Measurements from ENCODE around the gene PIAS2.
"Not testable (repeated sequence)": the region's sequence is repeated elsewhere in the genome, so short reads cannot be mapped to it uniquely, and the experiment has no call there.

Gene PIAS2

DNA sequence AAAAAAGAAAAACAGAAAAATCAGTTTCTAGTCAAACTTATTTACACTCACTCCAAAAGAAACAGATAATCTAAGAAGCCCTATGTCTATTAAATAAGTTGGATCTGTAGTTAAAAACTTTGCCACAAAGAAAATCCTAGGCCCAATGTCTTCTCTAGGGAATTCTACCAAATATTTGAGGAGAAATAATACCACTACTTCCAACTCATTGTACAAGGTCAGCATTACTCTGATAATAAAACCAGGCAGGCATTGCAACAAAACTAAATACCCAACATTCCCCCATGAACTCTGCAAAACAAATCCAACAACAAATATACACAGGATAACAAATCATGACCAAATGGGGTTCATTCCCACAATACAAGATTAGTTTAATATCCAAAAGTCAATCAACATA, 86.7 kb downstream of the PIAS2 start:
- no peak for DNase-seq

DNA sequence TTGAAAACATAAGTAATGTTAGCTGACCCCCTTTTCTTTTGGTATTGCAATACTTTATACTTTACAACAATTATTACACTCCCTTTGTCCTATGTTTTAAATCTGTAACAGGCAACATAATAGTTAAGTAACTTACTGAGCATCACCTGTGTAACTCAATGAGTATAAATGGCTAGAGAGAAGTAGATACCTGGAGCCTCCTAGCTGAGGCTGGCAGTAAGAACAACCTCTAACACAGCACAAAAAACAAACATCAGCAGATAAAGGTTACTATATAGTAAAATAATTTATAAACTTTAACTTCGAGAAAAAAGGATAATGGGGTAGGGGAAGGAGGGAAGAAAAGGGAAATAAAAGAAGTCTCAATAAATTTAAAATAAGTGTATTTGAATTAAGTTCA, 87.4 kb downstream of the PIAS2 start:
- no peak for DNase-seq

DNA sequence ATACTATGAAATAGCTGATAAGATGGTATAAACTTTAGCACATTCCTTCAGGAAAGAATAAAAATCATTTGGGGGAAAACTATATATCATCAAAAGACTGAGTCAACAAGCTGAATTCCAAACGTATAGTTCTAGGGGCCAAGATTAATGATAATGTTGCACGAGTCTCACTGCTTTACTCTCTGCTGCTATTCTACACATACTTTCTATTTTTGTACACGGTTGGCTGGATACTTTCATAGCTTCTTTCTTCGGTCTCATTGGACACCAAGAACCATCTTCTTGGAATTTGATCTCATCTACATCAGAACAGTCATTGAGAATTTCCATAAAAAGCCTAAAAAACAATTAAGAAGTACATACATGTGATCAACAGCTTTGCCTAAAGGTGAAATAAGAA, 87.8 kb downstream of the PIAS2 start:
- DNase-seq, result no peak

GRCh38 chr18:46821856-46822711, 95.2 kb downstream of the PIAS2 start:
- DNase-seq, result no peak

GRCh38 chr18:46820863-46821262, 96.4 kb downstream of the PIAS2 start:
- no peak for DNase-seq

- DNase-seq, result no peak
These were observed 101.6 kb downstream of the PIAS2 start for GRCh38 chr18:46815661-46816060.

- DNase-seq, result no peak
These were observed 102.9 kb downstream of the PIAS2 start for GRCh38 chr18:46814399-46814798.

DNA sequence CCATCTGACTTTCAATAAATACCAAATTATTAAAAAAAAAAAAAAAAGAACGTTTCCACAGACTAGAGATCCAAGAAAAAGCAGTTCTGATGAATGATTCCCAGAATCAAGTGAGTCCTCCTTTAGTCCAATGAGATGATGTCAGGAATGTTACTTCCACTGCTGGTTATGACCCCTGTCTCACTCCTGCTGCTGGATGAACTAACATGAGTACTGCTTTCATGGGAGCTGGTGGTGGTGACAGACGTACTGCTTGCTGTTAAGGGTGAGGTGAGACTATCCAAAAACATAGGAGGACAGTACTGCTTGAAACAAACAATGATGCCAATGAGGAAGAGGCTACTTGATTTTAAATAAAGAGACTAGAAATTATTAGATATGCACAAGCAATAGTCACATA, 105.0 kb downstream of the PIAS2 start:
- DNase-seq, result no peak

DNA sequence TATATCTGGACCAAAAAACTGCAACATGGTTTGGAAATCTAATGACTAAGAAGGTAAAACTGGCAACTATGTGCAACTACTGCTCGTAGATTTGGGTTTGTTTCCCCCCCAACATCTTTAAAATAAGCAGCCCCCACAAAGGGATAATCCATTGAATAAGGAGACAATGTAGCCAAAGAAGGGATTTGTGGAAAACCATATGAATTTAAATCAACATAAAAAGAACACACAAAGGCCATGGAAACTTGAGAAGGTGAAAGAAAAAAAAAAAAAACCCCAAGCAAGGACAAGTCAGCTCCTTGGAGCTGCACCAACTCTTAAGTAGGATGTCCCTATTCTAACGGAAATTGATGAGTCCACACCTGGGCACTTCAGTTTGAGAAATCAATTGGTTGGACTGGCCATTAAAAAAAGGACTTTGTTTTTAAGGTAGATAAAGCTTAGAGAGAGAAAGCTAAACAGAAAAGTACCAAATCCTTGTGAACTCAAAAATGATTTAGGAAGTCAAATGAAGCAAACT, 106.8 kb downstream of the PIAS2 start:
- DNase-seq, result no peak

DNA sequence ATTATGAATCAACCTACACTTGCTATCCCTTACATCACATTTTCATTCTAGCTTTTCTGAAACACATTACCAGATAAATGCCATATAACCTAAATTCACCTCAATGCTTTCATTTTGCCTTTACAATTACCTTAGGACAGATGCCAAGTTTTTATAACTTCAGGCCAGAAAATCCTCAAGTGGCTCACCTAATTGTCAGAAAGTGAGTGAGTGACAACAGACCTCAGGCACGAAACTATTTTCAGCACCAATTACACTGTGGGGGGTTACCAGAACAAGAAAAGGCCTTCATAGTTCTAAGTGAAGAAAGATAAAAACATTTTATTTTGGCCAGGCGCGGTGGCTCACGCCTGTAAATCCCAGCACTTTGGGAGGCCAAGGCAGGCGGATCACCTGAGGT, 108.2 kb downstream of the PIAS2 start:
- DNase-seq, result no peak

DNA sequence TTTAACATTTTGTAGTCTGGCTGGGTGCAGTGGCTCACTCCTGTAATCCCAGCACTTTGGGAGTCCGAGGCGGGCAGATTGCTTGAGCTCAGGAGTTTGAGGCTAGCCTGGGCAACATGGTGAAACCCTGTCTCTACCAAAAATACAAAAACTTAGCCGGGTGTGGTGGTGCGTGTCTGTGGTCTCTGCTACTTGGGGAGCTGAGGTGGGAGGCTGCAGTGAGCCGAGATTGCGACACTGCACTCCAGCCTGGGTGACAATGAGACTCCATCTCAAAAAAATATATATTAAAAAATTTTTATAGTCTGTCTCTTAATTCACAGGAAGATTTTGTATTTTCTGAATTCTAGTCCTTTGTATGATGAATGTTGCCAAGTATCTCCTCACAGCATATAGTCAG, 121.4 kb downstream of the PIAS2 start:
- not testable (repeated sequence) for DNase-seq

DNA sequence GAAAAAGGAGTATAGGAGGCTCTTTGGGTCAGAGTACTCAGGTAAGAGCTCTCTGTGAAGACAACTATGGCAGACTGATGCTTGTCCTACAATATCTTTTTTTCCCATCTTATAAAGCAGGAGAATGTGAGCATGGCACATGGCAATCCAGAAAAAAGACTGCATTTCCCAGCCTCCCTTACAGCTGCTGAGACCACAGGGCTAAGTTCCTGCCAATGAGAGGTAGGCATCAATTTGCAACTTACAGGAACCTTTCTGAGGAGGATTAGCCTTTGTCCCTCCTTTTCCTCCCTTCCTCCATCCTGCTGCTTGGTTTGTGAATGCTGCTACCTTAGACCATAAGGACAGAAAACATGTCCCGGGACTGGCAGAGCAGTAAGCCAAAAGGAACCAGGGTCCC, 122.7 kb downstream of the PIAS2 start:
- no peak for DNase-seq

DNA sequence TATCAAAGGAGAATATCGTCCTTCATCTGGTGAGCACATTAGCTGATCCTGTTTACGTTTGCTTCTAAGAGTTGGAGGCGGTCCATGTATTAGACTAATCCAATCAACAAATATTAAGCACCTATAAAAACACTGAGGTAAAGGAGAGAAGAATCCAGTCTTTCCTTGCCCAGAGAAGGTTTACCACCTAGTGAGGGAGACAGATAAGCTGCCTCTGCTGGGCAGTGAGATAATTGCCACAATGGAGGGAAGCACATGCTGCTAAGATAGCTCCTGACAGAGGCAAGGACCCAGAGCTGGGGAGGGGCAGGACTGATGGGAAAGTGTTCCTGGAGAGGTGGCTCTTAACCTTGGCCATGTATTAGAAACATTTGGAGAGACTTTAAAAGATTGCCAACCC, 123.7 kb downstream of the PIAS2 start:
- no peak for DNase-seq

GRCh38 chr18:46789088-46789487, 128.2 kb downstream of the PIAS2 start:
- DNase-seq, result no peak

DNA sequence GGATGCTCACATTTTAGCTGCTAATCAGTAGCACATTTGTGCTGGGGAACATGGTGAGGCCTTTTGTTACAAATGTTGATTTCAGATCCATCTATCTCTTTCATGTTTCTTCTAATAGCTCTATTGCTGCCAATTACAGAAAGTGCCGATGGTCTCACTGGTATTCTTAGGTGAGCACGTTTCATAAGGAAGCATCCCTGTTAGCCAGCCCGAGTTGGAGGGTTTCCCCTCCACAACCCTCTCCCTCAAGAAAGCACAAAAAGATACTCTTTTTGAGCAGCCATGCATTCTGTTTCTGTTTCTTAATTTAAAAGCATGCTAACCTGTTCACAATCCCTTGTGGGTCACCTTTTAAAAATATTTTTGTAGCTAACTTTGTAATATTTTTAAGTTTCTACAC, 129.6 kb downstream of the PIAS2 start:
- DNase-seq, result no peak

GRCh38 chr18:46772357-46772756, 144.9 kb downstream of the PIAS2 start:
- DNase-seq, result no peak

GRCh38 chr18:46771141-46771540, 146.2 kb downstream of the PIAS2 start:
- no peak for DNase-seq

DNA sequence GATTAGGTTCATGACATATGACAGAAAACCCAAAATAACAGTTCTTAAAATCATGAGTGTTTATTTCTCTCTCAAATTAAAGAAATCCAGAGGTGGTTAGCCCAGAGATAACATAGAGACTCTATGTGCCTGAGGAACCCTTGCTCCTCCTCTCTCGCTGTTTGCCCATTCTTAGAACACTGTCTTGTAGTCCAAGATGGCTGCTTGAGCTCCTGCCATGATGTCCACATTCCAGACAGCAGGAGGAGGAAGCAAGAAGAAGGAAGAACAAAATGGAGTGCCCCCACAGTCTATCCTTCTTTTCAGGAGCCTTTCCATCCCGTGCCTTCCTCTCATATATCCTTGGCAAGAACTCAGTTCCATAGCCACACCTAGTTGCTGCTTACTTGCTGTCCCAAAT, 146.6 kb downstream of the PIAS2 start:
- no peak for DNase-seq

DNA sequence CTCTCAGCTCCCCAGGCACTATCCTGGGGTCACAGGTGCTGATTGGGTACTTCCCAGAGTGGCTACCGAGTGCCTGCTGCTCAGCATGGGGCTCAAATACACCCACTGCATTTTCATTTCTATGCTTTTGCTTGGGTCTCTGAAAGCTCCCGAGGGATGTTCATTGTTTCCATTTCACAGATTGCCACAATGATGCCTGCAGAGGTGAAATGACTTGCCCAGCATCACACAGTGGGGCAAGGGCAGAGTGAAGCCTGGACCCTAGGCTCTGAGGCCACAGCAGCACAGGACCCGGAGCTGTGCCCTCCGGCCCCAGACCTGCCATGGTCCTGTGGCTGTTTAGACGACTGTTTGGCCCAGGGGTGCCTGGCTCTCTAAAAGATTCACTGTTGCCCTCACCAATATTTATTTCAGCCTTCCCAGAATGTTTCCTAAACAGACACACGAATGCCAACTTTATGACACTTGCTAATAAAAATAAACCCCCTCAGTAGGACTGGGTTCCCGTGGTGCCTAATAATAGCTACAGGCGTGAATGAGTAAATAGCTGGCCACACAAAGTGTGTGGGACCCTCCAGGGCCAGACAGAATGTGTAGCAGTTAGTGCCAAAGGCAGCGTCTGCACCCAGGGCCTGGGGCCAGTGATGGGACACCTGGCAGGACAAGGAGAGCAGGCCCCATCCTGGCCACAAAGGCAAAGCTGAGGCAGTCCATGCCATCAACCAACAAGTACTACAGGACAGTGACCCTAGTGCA, 149.0 kb downstream of the PIAS2 start:
- no peak for DNase-seq

GRCh38 chr18:46767217-46767616, 150.1 kb downstream of the PIAS2 start:
- DNase-seq, result no peak

DNA sequence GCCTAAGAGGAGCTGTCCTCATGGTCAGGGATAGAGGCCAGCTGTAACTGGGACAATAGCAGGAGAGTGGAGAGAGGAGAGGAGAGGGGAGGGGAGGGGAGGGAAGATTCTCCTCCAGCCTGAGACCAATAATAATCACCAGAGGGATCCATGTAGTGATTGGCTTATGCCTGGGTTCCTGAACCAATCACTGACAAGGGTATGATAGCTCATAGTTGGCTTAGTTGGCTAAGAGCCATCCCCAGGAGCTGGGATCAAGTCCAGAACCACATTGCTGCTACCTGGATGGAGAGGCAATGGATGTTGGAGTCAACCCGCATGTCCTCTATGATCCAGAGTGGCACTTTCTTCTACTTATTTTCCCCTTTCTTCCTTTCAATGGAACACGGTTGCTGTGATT, 152.7 kb downstream of the PIAS2 start:
- DNase-seq, result no peak

DNA sequence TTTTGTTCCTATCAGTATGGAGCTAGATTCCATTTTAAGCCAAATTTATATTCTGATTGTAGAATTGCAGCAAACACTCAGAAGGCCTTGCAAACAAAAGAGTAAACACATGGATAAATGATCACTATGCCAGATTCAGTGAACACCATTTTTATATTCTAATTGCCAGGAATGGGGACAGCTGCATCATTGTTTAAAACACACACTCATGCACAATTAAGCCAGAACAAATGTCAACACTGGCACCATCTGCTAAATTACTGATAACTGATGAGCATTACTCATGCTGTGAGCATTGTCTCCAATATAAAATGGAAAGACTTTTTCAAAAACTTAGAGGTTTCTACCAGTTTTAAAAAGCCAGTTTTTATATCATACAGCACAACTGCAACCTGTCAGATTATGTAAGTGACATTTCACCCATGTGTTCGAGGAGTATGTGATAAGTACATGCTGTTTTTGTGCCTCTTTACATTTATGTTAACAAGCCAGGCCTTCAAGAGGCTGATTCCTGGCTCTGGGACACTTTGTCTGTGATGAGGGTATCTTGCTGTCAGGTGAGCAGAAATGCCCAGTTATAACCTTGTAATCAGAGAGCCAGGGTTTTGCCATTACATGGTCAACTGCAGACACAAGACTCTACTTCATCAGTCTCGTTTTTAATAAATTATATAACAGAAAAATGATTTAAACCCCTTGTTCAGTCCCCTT, 156.1 kb downstream of the PIAS2 start:
- DNase-seq, result no peak

DNA sequence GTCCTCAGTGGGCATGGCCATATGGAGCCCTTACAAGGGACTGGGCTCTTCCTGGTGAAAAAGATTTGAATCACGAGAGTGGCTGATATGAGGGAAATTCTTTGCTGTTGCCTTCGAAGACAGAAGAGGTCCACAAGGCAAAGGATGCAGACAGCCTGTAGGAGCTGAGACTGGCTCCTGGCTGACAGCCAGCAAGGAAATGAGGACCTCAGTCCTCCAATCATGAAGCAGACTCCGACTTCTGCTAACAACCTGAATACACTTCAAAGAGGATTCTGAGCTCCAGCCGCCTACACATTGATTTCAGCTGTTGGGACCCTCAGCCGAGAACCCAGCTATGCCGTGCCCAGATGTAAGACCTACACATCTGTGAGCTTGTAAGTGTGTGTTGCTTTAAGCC, 157.4 kb downstream of the PIAS2 start:
- DNase-seq, result no peak

All from NCI-H187 treated with DMSO at 0.1 percent for 48 hours (cell line).